Activated T-helper 9 cell treated with anti-CD3 and anti-CD28 coated beads, Interleukin-2, amount 50 U/mL, for 16 hours (primary cell): ENCODE measurements around the gene PFKFB3.
"Not testable (repeated sequence)": the region's sequence is repeated elsewhere in the genome, so short reads cannot be mapped to it uniquely, and the experiment has no call there.

Experiments used
- DNase-seq: peaks from one replicate; pipeline ENCODE4 v3.0.0-alpha.2; 2020; ENCODE audit warnings: low read depth

Gene PFKFB3

GRCh38 chr10:6236349-6237198 is 33.8 kb downstream of the PFKFB3 start:
- no peak for DNase-seq

- no peak for DNase-seq
Observed at GRCh38 chr10:6237199-6237530, 34.4 kb downstream of the PFKFB3 start.

- not testable (repeated sequence) for DNase-seq
Observed at GRCh38 chr10:6238587-6239212, 36.0 kb downstream of the PFKFB3 start.

- peak; percentile 53 for DNase-seq
Observed at GRCh38 chr10:6239213-6239991, 36.7 kb downstream of the PFKFB3 start.

- no peak for DNase-seq
Observed at GRCh38 chr10:6240254-6240653, 37.5 kb downstream of the PFKFB3 start.

GRCh38 chr10:6242089-6242488 is 39.4 kb downstream of the PFKFB3 start:
- no peak for DNase-seq

GRCh38 chr10:6244510-6244909 is 41.8 kb downstream of the PFKFB3 start:
- DNase-seq = no peak

GRCh38 chr10:6247041-6247712 is 44.4 kb downstream of the PFKFB3 start:
- no peak for DNase-seq

GRCh38 chr10:6248908-6249307 is 46.2 kb downstream of the PFKFB3 start:
- DNase-seq = not testable (repeated sequence)

- no peak for DNase-seq
Observed at GRCh38 chr10:6249698-6250097, 47.0 kb downstream of the PFKFB3 start.

GRCh38 chr10:6250745-6251144 is 48.0 kb downstream of the PFKFB3 start:
- no peak for DNase-seq

- DNase-seq = no peak
Observed at GRCh38 chr10:6254201-6254600, 51.5 kb downstream of the PFKFB3 start.

- no peak for DNase-seq
Observed at GRCh38 chr10:6255548-6256061, 52.9 kb downstream of the PFKFB3 start.

GRCh38 chr10:6256439-6256838 is 53.7 kb downstream of the PFKFB3 start:
- no peak for DNase-seq

- no peak for DNase-seq
Observed at GRCh38 chr10:6259153-6259552, 56.4 kb downstream of the PFKFB3 start.

- DNase-seq = no peak
Observed at GRCh38 chr10:6260843-6261242, 58.1 kb downstream of the PFKFB3 start.

- no peak for DNase-seq
Observed at GRCh38 chr10:6267941-6268340, 65.2 kb downstream of the PFKFB3 start.

GRCh38 chr10:6269432-6269831 is 66.7 kb downstream of the PFKFB3 start:
- no peak for DNase-seq

GRCh38 chr10:6269953-6270867 is 67.5 kb downstream of the PFKFB3 start:
- DNase-seq = peak; percentile 69

- no peak for DNase-seq
Observed at GRCh38 chr10:6270951-6271350, 68.2 kb downstream of the PFKFB3 start.

GRCh38 chr10:6271663-6272062 is 68.9 kb downstream of the PFKFB3 start:
- no peak for DNase-seq
